GM12891 (cell line): ENCODE results near the gene SCN8A.

ENCODE experiments used
- POLR2A ChIP-seq: IDR thresholded peaks from 2 replicates; pipeline ENCODE4 v1.6.1; 2011; ENCODE audit warnings: low read depth, low read length, control low read depth
- TAF1 ChIP-seq: IDR thresholded peaks from 2 replicates; pipeline ENCODE4 v1.6.1; 2011; ENCODE audit warnings: low read depth, low read length, control low read depth

GRCh38 chr12:51721282-51721940 is 130.4 kb downstream of the SCN8A start:
- TF ChIP-seq POLR2A, result no peak
- no peak for TF ChIP-seq TAF1
